ENCODE results near the gene UTP25.
A peak's percentile ranks its signal among the peaks of the same experiment; 100 is the strongest.

UTP25 gene

DNA sequence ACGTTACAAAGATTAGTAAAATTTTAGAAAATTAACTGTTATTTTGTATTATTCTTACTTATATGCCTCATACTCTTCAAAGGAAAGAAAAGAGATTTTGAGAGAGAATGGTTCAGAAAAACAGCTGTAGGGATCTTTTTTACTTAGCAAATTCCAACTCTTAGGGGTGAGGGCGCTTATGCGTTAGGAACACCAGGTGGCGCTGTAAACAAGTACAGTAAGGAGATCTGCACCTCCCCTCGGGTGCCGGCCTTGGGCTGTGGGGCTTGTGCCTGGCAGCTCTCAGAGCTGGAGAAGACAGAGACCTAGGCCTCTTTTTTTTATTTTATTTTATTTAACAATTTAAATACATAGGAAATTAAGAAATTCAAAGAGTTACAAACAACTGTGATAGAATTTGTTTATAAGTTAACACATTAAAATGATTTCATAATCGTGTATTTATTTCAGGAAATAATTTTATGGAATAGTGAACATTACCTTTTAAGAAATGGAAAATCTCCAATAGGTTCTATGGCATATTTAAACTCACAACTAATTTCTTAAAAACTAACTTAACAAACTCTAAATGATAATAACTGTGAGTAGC, 32.6 kb downstream of the UTP25 start:
- Histone ChIP-seq H3K56ac (ENCODE audit: low read length) (no peak overlapping the region), H2BK5ac (ENCODE audit: low read length) (no peak overlapping the region)
- no CpG with 5 or more reads among the region's 7 CpGs for WGBS (ENCODE audit: extremely low coverage, insufficient coverage, low lambda C conversion rate)

DNA sequence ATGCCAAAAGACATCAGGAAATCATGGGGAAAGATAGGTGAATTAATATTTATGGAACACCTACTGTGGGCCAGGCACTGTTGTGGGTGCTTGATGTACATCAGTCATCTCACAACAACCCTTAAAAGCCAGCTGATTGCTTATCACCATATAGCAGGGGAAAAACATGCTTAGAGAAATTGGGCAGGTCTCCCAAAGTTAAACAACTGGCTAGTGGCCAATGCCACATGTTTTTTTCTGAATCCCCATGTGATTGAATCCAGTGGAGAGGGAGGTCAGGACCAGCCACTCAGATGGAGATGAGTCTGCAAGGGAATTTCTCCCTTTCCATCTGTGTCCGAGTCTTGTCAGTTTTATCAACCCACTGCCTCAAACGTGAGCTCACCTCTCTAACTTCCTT, 33.5 kb downstream of the UTP25 start:
- H3K36me3 ChIP-seq (ENCODE audit: control insufficient read depth, insufficient read depth, low read length): no peaks in the 10 kb centered on the region
- H2AK5ac ChIP-seq (ENCODE audit: low read length): no peak overlapping the region
- no peak overlapping the region for H3K4me3 ChIP-seq (ENCODE audit: low read length)
- no peak overlapping the region for H2BK120ac ChIP-seq (ENCODE audit: low read depth, low read length)
- H3K23ac ChIP-seq (ENCODE audit: low read length): no peak overlapping the region
- H4K8ac ChIP-seq (ENCODE audit: low read depth, low read length): no peak overlapping the region
- H3K18ac ChIP-seq (ENCODE audit: low read length): no peak overlapping the region
- H2BK15ac ChIP-seq (replicated peaks; ENCODE audit: low read depth): no peak overlapping the region
- H2BK5ac ChIP-seq (ENCODE audit: low read length): no peak overlapping the region
- DNase-seq: no peak
- no CpG with 5 or more reads among the region's 2 CpGs for WGBS (ENCODE audit: extremely low coverage, insufficient coverage, low lambda C conversion rate)
- no peaks in the 10 kb centered on the region for H3K27me3 ChIP-seq (ENCODE audit: insufficient read depth, low read length, poor library complexity)
- H3K56ac ChIP-seq (ENCODE audit: low read length): no peak overlapping the region
- no peaks in the 10 kb centered on the region for H3K4me1 ChIP-seq (ENCODE audit: control insufficient read depth, low read depth, low read length)
- no peaks in the 10 kb centered on the region for H3K79me1 ChIP-seq (ENCODE audit: low read length)
- no peaks in the 10 kb centered on the region for H3K79me2 ChIP-seq (ENCODE audit: control insufficient read depth, insufficient read depth, low read length)
- H4K5ac ChIP-seq (ENCODE audit: low read length): no peak overlapping the region
- no peak overlapping the region for H3K27ac ChIP-seq (ENCODE audit: low read depth, low read length)
- H3K4ac ChIP-seq (ENCODE audit: low read depth, low read length): no peak overlapping the region
- H3K4me2 ChIP-seq (ENCODE audit: low read length): no peak overlapping the region
- H3K9ac ChIP-seq (ENCODE audit: low read length): no peak overlapping the region

More for the DNA sequence above, 32.6 kb downstream of the UTP25 start:
- Histone ChIP-seq H2BK15ac (replicated peaks; ENCODE audit: low read depth) (no peak overlapping the region), H3K27ac (ENCODE audit: low read depth, low read length) (no peak overlapping the region), H3K27me3 (ENCODE audit: insufficient read depth, low read length, poor library complexity) (no peaks in the 10 kb centered on the region), H3K36me3 (ENCODE audit: control insufficient read depth, insufficient read depth, low read length) (no peaks in the 10 kb centered on the region), H4K8ac (ENCODE audit: low read depth, low read length) (no peak overlapping the region), H3K79me2 (ENCODE audit: control insufficient read depth, insufficient read depth, low read length) (no peaks in the 10 kb centered on the region), H3K4me2 (ENCODE audit: low read length) (no peak overlapping the region), H2BK120ac (ENCODE audit: low read depth, low read length) (no peak overlapping the region), H3K23ac (ENCODE audit: low read length) (no peak overlapping the region), H3K79me1 (ENCODE audit: low read length) (no peaks in the 10 kb centered on the region), H3K4me3 (ENCODE audit: low read length) (no peak overlapping the region), H3K18ac (ENCODE audit: low read length) (no peak overlapping the region), H3K9ac (ENCODE audit: low read length) (no peak overlapping the region), H4K5ac (ENCODE audit: low read length) (no peak overlapping the region), H3K4me1 (ENCODE audit: control insufficient read depth, low read depth, low read length) (no peaks in the 10 kb centered on the region), H2AK5ac (ENCODE audit: low read length) (no peak overlapping the region), H3K4ac (ENCODE audit: low read depth, low read length) (no peak overlapping the region)
- peak; percentile 90 for DNase-seq

DNA sequence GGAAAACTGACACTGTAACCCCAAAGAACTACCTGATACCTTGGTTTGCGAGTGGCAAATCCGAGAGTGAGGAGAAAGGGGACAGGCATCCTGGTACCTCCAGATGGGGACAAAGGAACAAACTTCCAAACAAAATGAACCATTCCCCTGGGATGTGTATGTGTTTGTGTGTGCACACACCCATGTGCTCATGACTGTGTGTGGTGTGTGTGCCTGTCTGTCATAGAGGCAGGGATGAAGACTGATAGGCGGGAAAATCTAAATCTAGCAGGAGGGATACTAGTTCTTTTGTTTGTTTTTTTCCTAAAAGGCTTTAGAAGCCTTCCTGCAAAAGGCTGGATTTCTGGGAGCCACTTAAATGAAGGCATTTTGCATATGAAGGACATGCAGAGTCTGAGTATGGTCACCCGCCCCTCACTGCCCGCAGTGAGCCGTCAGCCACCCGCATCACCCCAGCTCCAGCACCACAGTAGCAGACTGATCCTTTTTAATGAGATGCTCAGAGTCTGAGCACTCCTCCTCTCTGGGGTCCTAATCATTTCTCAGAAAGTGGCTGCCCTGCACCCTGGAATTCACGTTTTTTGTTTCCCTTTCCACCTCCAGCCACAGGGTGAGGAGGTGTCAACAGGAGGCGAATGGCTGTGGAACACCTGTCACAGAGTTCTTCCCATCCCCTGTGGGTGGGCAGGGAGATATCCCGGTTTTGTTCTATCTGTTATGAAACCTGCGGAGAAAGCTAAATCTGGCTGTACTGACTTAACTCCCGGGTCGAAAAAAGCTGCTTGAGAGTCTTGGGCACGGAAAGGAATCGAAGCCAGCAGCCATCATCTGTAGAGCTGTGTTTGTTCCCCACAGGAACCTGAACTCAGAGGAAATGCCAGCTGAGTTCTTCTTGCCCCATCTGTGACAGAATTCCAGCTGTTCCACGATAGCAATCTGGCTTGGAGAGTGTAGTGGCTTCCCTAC, 34.9 kb downstream of the UTP25 start:
- H3K4me1 ChIP-seq (ENCODE audit: control insufficient read depth, low read depth, low read length): no peaks in the 10 kb centered on the region
- no peak overlapping the region for H3K4me3 ChIP-seq (ENCODE audit: low read length)
- H2BK5ac ChIP-seq (ENCODE audit: low read length): no peak overlapping the region
- H2BK15ac ChIP-seq (replicated peaks; ENCODE audit: low read depth): no peak overlapping the region
- H3K4ac ChIP-seq (ENCODE audit: low read depth, low read length): no peak overlapping the region
- no peak for DNase-seq
- H3K4me2 ChIP-seq (ENCODE audit: low read length): no peak overlapping the region
- H3K56ac ChIP-seq (ENCODE audit: low read length): no peak overlapping the region
- H3K23ac ChIP-seq (ENCODE audit: low read length): peak overlapping the region; percentile 66
- no CpG with 5 or more reads among the region's 16 CpGs for WGBS (ENCODE audit: extremely low coverage, insufficient coverage, low lambda C conversion rate)
- no peaks in the 10 kb centered on the region for H3K79me2 ChIP-seq (ENCODE audit: control insufficient read depth, insufficient read depth, low read length)
- no peak overlapping the region for H3K9ac ChIP-seq (ENCODE audit: low read length)
- no peaks in the 10 kb centered on the region for H3K79me1 ChIP-seq (ENCODE audit: low read length)
- H3K27me3 ChIP-seq (ENCODE audit: insufficient read depth, low read length, poor library complexity): no peaks in the 10 kb centered on the region
- H2BK120ac ChIP-seq (ENCODE audit: low read depth, low read length): no peak overlapping the region
- no peak overlapping the region for H2AK5ac ChIP-seq (ENCODE audit: low read length)
- no peak overlapping the region for H4K8ac ChIP-seq (ENCODE audit: low read depth, low read length)
- H3K36me3 ChIP-seq (ENCODE audit: control insufficient read depth, insufficient read depth, low read length): no peaks in the 10 kb centered on the region
- H4K5ac ChIP-seq (ENCODE audit: low read length): no peak overlapping the region
- no peak overlapping the region for H3K18ac ChIP-seq (ENCODE audit: low read length)
- no peak overlapping the region for H3K27ac ChIP-seq (ENCODE audit: low read depth, low read length)

GRCh38 chr1:209863766-209864485, 36.2 kb downstream of the UTP25 start:
- no peak overlapping the region for H2BK5ac ChIP-seq (ENCODE audit: low read length)
- H3K27ac ChIP-seq (ENCODE audit: low read depth, low read length): no peak overlapping the region
- no peak overlapping the region for H2BK120ac ChIP-seq (ENCODE audit: low read depth, low read length)
- no peak overlapping the region for H4K5ac ChIP-seq (ENCODE audit: low read length)
- H3K4me3 ChIP-seq (ENCODE audit: low read length): no peak overlapping the region
- no peaks in the 10 kb centered on the region for H3K79me2 ChIP-seq (ENCODE audit: control insufficient read depth, insufficient read depth, low read length)
- no peak overlapping the region for H4K8ac ChIP-seq (ENCODE audit: low read depth, low read length)
- no peak overlapping the region for H3K4ac ChIP-seq (ENCODE audit: low read depth, low read length)
- no peak overlapping the region for H3K23ac ChIP-seq (ENCODE audit: low read length)
- H3K56ac ChIP-seq (ENCODE audit: low read length): no peak overlapping the region
- no peak overlapping the region for H2AK5ac ChIP-seq (ENCODE audit: low read length)
- H3K36me3 ChIP-seq (ENCODE audit: control insufficient read depth, insufficient read depth, low read length): no peaks in the 10 kb centered on the region
- H3K18ac ChIP-seq (ENCODE audit: low read length): no peak overlapping the region
- no peak overlapping the region for H2BK15ac ChIP-seq (replicated peaks; ENCODE audit: low read depth)
- H3K27me3 ChIP-seq (ENCODE audit: insufficient read depth, low read length, poor library complexity): no peaks in the 10 kb centered on the region
- H3K9ac ChIP-seq (ENCODE audit: low read length): no peak overlapping the region
- H3K79me1 ChIP-seq (ENCODE audit: low read length): no peaks in the 10 kb centered on the region
- no peaks in the 10 kb centered on the region for H3K4me1 ChIP-seq (ENCODE audit: control insufficient read depth, low read depth, low read length)
- DNase-seq: no peak
- H3K4me2 ChIP-seq (ENCODE audit: low read length): no peak overlapping the region
- no CpG with 5 or more reads among the region's 4 CpGs for WGBS (ENCODE audit: extremely low coverage, insufficient coverage, low lambda C conversion rate)

DNA sequence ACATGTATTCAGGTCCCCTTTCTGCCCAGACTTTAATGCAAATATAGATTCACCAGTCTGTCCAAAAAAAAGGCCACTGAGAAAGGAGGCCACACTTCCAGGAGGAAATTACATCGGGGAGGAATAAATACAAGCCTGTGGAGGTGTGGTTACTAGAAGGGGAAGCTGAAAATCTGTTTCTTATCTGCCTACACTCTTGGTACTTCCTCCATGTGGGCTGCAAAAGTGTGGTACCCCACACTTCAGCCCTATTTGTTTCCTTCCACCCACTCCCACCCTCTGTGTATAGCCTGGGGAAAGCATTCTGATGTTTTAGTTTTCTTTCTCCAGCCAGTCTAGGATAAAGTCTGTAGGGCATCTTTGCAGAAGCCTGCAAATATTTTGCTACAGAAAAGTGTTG, 38.4 kb downstream of the UTP25 start:
- Histone ChIP-seq H3K27ac (ENCODE audit: low read depth, low read length) (no peak overlapping the region), H3K18ac (ENCODE audit: low read length) (no peak overlapping the region), H3K36me3 (ENCODE audit: control insufficient read depth, insufficient read depth, low read length) (no peaks in the 10 kb centered on the region), H3K27me3 (ENCODE audit: insufficient read depth, low read length, poor library complexity) (no peaks in the 10 kb centered on the region), H4K5ac (ENCODE audit: low read length) (no peak overlapping the region), H3K9ac (ENCODE audit: low read length) (no peak overlapping the region), H4K8ac (ENCODE audit: low read depth, low read length) (no peak overlapping the region), H2AK5ac (ENCODE audit: low read length) (no peak overlapping the region), H2BK120ac (ENCODE audit: low read depth, low read length) (no peak overlapping the region), H3K4me1 (ENCODE audit: control insufficient read depth, low read depth, low read length) (no peaks in the 10 kb centered on the region), H2BK5ac (ENCODE audit: low read length) (no peak overlapping the region), H3K4me3 (ENCODE audit: low read length) (no peak overlapping the region), H3K4ac (ENCODE audit: low read depth, low read length) (no peak overlapping the region), H3K4me2 (ENCODE audit: low read length) (no peak overlapping the region), H2BK15ac (replicated peaks; ENCODE audit: low read depth) (no peak overlapping the region), H3K56ac (ENCODE audit: low read length) (no peak overlapping the region), H3K79me2 (ENCODE audit: control insufficient read depth, insufficient read depth, low read length) (no peaks in the 10 kb centered on the region), H3K79me1 (ENCODE audit: low read length) (no peaks in the 10 kb centered on the region), H3K23ac (ENCODE audit: low read length) (no peak overlapping the region)
- WGBS (ENCODE audit: extremely low coverage, insufficient coverage, low lambda C conversion rate): no CpG with 5 or more reads among the region's 1 CpG
- no peak for DNase-seq
